Measurements from ENCODE around the gene AP3S1. TPM values are rescaled to one million over a fixed set of nuclear protein-coding genes. Genes with fewer than 3 reads are reported as not detected.
A peak's percentile ranks its signal among the peaks of the same experiment; 100 is the strongest.
"Not testable (repeated sequence)": the region's sequence is repeated elsewhere in the genome, so short reads cannot be mapped to it uniquely, and the experiment has no call there.

The AP3S1 gene
- total and polyA plus RNA-seq, 2 of the 13 experiments (the other 11 are each of a cell fraction or from before 2014, with no cell fraction given) = 50.5 to 85.9 TPM

DNA sequence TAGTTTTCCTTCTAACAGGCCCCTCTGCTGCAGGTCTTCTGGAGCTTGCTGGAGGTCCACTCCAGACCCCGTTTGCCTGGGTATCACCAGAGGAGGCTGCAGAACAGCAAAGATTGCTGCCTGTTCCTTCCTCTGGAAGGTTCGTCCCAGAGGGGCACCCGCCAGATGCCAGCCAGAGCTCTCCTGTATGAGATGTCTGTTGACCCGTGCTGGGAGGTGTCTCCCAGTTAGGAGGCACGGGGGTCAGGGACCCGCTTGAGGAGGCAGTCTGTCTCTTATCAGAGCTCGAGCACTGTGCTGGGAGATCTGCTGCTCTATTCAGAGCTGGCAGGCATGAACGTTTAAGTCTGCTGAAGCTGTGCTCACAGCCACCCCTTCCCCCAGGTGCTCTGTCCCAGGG is 40.7 kb downstream of the AP3S1 start:
- H3K27me3 ChIP-seq (ENCODE audit: control insufficient read depth in 1 of 2, insufficient read depth in 2 of 2, low read length in 2 of 2); H2AFZ ChIP-seq (ENCODE audit: low read length); H3K9me3 ChIP-seq (ENCODE audit: low read length); BruUV-seq (replicated peaks); DNase-seq (ENCODE audit: low spot score); H3K36me3 ChIP-seq (replicated peaks in 1 of 2; ENCODE audit: control insufficient read depth in 1 of 2, insufficient read depth in 2 of 2, low read length in 2 of 2); intact Hi-C loops (cut with micrococcal nuclease; ENCODE audit: unreplicated experiment); H3K27ac ChIP-seq (ENCODE audit: extremely low read length, insufficient read depth, low read length); in situ Hi-C loops (cut with HindIII; ENCODE audit: extremely low pct_ligation_motif_present, low pct_unique_long_range_greater_than_20kb); ATAC-seq; H3K4me3 ChIP-seq (replicated peaks in 1 of 3; ENCODE audit: insufficient read depth in 1 of 3, low read depth in 2 of 3, low read length in 3 of 3); H3K79me2 ChIP-seq (ENCODE audit: insufficient read depth, low read length); H3K9ac ChIP-seq (ENCODE audit: insufficient read depth, low read depth, low read length); CTCF ChIA-PET (ENCODE audit: low intra/inter-chr PET ratio, low total read pairs); POLR2A ChIA-PET; H3K4me2 ChIP-seq (ENCODE audit: low read depth, low read length); FAIRE-seq; H4K20me1 ChIP-seq (ENCODE audit: insufficient read depth, low read length): not testable (repeated sequence)
- WGBS (ENCODE audit: low lambda C conversion rate) = 92% methylated on average over 7 of the region's 8 CpGs
- H3K4me1 ChIP-seq (ENCODE audit: insufficient read depth, low read length) = peaks cover 16% of the 10 kb centered on the region

DNA sequence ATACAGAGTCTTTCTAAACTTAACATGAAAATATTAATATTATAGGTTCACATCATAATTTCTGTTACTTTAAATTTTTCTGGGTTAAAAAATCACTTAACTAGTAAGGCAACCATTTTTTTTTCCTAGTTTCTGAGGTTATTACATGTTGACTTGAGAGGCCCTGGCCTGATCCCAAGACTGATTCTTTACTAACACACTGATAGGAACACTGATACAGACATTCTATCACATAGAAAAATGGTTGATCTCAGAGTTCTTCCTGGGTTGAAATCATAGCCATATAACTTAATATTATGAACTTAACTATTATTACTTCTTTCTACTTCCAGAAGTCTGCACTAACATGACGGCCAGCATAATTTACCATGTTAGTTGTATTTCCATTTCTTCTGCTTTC is 43.0 kb downstream of the AP3S1 start:
- no peak overlapping the region for H3K9ac ChIP-seq (ENCODE audit: insufficient read depth, low read depth, low read length)
- CTCF ChIA-PET (ENCODE audit: low intra/inter-chr PET ratio, low total read pairs) = no interaction called here
- in situ Hi-C loops (cut with HindIII; ENCODE audit: extremely low pct_ligation_motif_present, low pct_unique_long_range_greater_than_20kb) = no loop called here
- no peaks in the 10 kb centered on the region for H4K20me1 ChIP-seq (ENCODE audit: insufficient read depth, low read length)
- intact Hi-C loops (cut with micrococcal nuclease; ENCODE audit: unreplicated experiment) = no loop called here
- no peaks in the 10 kb centered on the region for H3K9me3 ChIP-seq (ENCODE audit: low read length)
- ATAC-seq (peak; percentile 54), FAIRE-seq (no peak), DNase-seq (ENCODE audit: low spot score) (no peak)
- no peaks in the 10 kb centered on the region for H3K27me3 ChIP-seq (ENCODE audit: control insufficient read depth in 1 of 2, insufficient read depth in 2 of 2, low read length in 2 of 2)
- no peak for TF ChIP-seq ZNF101 (CRISPR knock-in tag; IDR thresholded peaks at IDR 0.05; ENCODE audit: borderline replicate concordance, low read depth)
- TF ChIP-seq JARID2 (CRISPR knock-in tag; IDR thresholded peaks at IDR 0.05; ENCODE audit: insufficient replicate concordance) = no peak
- no peak for TF ChIP-seq ZMYM4 (CRISPR knock-in tag; IDR thresholded peaks at IDR 0.05)
- 92% methylated on average over 1 of the region's 1 CpG for WGBS (ENCODE audit: low lambda C conversion rate)
- peaks cover 16% of the 10 kb centered on the region for H3K4me1 ChIP-seq (ENCODE audit: insufficient read depth, low read length)
- peaks cover 0 to 4% of the 10 kb centered on the region in 2 experiments; a peak in 1 of 5 replicates for H3K36me3 ChIP-seq (replicated peaks in 1 of 2; ENCODE audit: control insufficient read depth in 1 of 2, insufficient read depth in 2 of 2, low read length in 2 of 2)
- peak overlapping the region; percentile 55 for H3K27ac ChIP-seq (ENCODE audit: extremely low read length, insufficient read depth, low read length)
- no peak overlapping the region for H3K4me3 ChIP-seq (replicated peaks in 1 of 3; ENCODE audit: insufficient read depth in 1 of 3, low read depth in 2 of 3, low read length in 3 of 3)
- peak overlapping the region; percentile 33 for H3K4me2 ChIP-seq (ENCODE audit: low read depth, low read length)
- POLR2A ChIA-PET = no interaction called here
- H3K79me2 ChIP-seq (ENCODE audit: insufficient read depth, low read length) = no peaks in the 10 kb centered on the region
- no TSS peak for BruUV-seq (replicated peaks)
- H2AFZ ChIP-seq (ENCODE audit: low read length) = no peak overlapping the region

Measured in HepG2 (cell line).